Right lung (tissue), 5 donors: ENCODE measurements around the gene PSMD2. TPM values are rescaled to one million over a fixed set of nuclear protein-coding genes. Genes with fewer than 3 reads are reported as not detected.
A peak's percentile ranks its signal among the peaks of the same experiment; 100 is the strongest.
"Not testable (repeated sequence)": the region's sequence is repeated elsewhere in the genome, so short reads cannot be mapped to it uniquely, and the experiment has no call there.

Source experiments
- DNase-seq, 2 donors: peaks; one replicate each; pipeline ENCODE4 v3.0.0-alpha.2; 2013
- polyA plus RNA-seq, 5 donors: library from polyadenylated mRNA; unstranded; fragments of 120-200 nt; gene quantifications; one replicate each; pipeline versions ENCODE4 v1.2.1 to v1.2.3, GENCODE V29; 2013; ENCODE audit warnings: inconsistent platforms in 1 of 5, low replicate concordance in 1 of 5; ENCODE audit not compliant: insufficient read length in 5 of 5, insufficient read depth in 1 of 5

PSMD2 gene
- polyA plus RNA-seq, 5 donors, result 183 to 213 (median 205) TPM

DNA sequence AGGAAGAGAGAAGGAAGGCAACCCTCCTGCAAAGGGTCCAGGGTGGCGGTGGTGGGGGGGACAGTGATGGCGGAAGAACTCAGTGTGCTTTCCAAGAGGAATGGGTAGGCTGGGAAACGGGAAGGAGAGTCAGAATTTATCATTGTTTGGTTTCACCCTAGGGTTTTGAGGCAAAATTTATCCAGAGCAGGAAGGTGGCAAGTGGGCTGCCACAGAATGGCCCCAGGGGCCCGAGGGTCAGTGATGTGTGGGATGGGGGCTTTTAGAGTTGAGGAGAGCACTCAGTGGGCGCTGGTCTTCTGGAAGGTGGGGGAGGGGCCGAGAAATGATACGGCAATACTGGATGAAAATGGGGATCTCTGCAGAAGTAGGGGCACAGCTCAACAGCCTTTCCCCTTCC lies 38.9 kb downstream of the PSMD2 start:
- DNase-seq, result no peak

- peak; percentile 78 to 79 for DNase-seq
Measured at GRCh38 chr3:184338511-184338945, 39.5 kb downstream of the PSMD2 start.

DNA sequence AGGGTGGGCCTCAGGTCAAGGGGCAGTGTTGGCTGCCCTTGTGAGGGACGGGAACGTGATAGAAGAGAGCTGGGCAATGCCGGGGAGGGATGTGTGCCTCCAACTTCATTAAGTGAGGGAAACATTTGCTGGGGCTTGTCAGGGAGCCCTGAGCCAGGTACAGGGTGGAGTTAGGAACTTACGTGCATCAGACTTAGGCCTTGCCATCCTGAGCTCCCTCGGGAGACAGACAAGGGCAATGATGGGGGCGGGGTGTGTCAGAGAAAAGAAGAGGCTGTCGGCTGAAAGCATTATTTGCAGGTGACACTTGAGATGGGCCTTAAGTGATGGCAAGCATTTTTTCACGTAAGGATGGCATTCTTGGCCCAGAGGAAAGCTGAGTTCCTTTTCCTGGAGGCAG lies 40.0 kb downstream of the PSMD2 start:
- no peak for DNase-seq

GRCh38 chr3:184339451-184340135 lies 40.6 kb downstream of the PSMD2 start:
- DNase-seq, result not testable (repeated sequence)

DNA sequence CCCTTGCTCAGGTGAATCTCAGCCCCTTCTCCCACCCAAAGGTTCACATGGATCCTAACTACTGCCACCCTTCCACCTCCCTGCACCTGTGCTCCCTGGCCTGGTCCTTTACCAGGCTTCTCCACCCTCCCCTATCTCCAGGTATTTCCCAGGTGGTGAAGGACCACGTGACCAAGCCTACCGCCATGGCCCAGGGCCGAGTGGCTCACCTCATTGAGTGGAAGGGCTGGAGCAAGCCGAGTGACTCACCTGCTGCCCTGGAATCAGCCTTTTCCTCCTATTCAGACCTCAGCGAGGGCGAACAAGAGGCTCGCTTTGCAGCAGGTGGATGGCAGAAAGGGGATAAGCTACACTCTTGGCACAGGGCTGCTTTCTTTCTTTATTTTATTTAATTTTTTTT lies 42.9 kb downstream of the PSMD2 start:
- DNase-seq, result no peak

DNA sequence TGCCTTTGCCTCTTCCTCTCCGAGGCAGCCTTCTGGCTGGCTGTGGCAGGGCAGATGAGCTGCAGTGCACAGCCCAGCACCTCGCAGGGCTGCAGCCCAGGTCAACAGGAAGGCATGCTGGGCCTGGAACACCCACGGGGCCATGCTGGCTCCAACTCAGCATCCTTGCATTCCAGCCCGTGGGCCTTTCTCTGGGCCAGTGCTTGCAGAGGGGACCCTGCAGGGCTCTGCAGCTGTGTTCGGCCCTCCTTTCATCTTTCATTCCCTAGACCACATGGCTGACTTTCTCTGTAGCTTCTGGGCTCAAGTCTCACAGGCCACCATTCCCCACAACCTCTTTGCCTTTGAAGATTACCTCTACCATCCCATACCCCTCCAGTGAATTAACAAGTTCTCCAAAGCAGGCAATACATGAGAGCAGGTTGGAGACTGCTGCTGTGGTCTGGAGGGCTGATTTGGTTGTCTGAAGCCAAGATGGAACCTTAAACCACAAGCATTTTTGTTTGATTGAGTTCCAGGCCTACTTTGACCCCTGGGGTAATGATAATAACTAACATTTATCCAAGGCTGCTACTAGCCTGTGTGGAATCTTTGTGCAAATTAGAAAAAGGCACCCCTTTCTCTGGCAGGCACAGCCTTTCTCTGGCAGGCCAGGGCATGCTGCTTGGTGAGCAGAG lies 44.3 kb downstream of the PSMD2 start:
- no peak for DNase-seq

DNA sequence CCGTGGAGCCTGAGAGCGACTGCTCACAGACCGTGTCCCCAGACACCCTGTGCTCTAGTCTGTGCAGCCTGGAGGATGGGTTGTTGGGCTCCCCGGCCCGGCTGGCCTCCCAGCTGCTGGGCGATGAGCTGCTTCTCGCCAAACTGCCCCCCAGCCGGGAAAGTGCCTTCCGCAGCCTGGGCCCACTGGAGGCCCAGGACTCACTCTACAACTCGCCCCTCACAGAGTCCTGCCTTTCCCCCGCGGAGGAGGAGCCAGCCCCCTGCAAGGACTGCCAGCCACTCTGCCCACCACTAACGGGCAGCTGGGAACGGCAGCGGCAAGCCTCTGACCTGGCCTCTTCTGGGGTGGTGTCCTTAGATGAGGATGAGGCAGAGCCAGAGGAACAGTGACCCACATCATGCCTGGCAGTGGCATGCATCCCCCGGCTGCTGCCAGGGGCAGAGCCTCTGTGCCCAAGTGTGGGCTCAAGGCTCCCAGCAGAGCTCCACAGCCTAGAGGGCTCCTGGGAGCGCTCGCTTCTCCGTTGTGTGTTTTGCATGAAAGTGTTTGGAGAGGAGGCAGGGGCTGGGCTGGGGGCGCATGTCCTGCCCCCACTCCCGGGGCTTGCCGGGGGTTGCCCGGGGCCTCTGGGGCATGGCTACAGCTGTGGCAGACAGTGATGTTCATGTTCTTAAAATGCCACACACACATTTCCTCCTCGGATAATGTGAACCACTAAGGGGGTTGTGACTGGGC lies 45.7 kb downstream of the PSMD2 start:
- DNase-seq, result no peak

DNA sequence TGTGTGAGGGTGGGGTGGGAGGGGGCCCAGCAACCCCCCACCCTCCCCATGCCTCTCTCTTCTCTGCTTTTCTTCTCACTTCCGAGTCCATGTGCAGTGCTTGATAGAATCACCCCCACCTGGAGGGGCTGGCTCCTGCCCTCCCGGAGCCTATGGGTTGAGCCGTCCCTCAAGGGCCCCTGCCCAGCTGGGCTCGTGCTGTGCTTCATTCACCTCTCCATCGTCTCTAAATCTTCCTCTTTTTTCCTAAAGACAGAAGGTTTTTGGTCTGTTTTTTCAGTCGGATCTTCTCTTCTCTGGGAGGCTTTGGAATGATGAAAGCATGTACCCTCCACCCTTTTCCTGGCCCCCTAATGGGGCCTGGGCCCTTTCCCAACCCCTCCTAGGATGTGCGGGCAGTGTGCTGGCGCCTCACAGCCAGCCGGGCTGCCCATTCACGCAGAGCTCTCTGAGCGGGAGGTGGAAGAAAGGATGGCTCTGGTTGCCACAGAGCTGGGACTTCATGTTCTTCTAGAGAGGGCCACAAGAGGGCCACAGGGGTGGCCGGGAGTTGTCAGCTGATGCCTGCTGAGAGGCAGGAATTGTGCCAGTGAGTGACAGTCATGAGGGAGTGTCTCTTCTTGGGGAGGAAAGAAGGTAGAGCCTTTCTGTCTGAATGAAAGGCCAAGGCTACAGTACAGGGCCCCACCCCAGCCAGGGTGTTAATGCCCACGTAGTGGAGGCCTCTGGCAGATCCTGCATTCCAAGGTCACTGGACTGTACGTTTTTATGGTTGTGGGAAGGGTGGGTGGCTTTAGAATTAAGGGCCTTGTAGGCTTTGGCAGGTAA lies 46.5 kb downstream of the PSMD2 start:
- peak in 1 of 2 donors; percentile 50 for DNase-seq

- no peak for DNase-seq
Measured at GRCh38 chr3:184346480-184347190, 47.6 kb downstream of the PSMD2 start.

- peak in 1 of 2 donors; percentile 32 for DNase-seq
Measured at GRCh38 chr3:184347321-184348056, 48.4 kb downstream of the PSMD2 start.

- DNase-seq, result no peak
Measured at GRCh38 chr3:184348057-184348382, 49.0 kb downstream of the PSMD2 start.

DNA sequence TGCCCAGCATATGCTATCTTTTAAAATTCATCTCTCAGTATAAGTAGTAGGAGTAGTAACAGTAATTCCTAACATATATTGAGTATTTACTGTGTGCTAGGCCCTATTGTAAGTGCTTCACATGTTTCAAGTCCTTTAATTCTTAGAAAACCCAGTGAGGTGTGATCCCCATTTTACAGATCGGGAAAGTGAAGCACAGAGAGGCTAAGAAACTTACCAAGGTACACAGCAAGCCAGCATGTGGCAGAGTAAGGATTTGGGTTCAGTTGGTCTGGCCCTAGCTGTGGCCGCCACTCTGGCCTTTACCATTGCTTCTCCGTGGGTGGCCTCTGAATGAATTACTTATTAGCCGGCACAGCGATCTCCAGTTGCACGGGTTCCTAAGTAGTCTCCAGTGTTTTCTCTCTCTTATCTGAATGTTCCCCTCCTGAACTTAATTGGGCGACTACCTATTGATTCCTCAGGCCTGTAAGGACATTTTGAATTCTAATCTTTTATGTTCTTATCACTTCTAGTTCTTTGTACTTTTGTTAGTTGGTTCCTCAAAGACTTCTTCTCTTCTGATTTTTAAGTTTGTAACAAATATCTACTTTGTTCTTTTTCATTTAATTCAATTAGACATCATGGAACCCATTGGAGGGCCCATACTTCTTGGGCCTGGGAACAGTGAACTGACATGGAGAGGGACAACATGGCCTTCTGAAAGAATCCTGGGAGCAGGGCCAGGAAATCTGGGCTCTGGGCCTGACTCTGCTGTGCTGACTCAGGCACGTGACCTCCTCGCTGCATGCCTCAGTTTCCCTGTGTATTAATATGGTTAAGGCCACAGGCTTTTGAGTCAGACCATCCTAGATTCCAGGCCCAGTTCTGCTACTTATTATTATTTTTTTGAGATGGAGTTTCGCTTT lies 50.8 kb downstream of the PSMD2 start:
- DNase-seq, result no peak

GRCh38 chr3:184350618-184351017 lies 51.6 kb downstream of the PSMD2 start:
- DNase-seq, result no peak

DNA sequence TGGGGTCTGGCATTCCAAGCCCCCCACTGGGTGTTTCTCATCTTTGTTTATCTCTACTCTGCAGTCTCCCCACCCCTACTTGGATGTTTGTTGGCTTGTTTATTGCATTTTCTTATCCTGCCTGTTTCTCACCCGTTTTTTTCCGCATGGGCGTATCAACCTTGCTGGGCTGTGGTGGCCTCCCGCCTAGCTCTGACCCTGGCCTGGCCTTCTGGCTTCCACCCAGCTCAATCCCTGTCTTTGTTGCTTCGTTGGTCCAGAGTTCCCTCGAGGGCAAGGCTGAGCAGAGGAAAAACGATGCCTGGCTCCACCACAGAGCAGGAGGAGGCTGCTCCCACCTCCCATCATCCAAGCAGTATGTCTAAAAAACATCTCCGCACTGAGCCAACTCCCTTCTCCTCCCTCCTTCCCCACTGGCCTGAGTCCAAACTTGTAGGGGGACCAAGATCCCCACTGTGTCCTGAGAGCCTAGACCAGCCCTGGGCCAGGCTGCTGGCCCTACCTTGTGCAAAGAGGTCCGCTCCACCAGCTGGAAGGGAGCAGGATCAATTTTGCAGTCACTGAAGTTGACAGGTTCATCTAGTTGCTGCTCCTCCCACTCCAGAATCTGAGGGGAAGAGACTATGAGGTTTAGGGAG lies 52.6 kb downstream of the PSMD2 start:
- no peak for DNase-seq

GRCh38 chr3:184352149-184352785 lies 53.2 kb downstream of the PSMD2 start:
- no peak for DNase-seq

- no peak for DNase-seq
Measured at GRCh38 chr3:184352897-184353545, 54.0 kb downstream of the PSMD2 start.

- no peak for DNase-seq
Measured at GRCh38 chr3:184353546-184353941, 54.5 kb downstream of the PSMD2 start.
